Colonic mucosa (tissue), 4 donors: ENCODE measurements around the gene TCIRG1. TPM values are rescaled to one million over a fixed set of nuclear protein-coding genes. Genes with fewer than 3 reads are reported as not detected.

Experiments
- DNase-seq: peaks from one replicate; pipeline ENCODE4 v3.0.0-alpha.2; 2020
- H3K27ac ChIP-seq: fragments of 200-600 bp; one replicate; pipeline ENCODE4 v1.8.0; 2021
- H3K27me3 ChIP-seq: fragments of 200-600 bp; one replicate; pipeline ENCODE4 v1.8.0; 2021
- H3K36me3 ChIP-seq: fragments of 200-600 bp; one replicate; pipeline ENCODE4 v1.8.0; 2021
- H3K4me1 ChIP-seq: fragments of 200-600 bp; one replicate; pipeline ENCODE4 v1.8.0; 2021; ENCODE audit warnings: mild to moderate bottlenecking
- H3K4me3 ChIP-seq: fragments of 200-600 bp; one replicate; pipeline ENCODE4 v1.8.0; 2021
- H3K9ac ChIP-seq, 2 donors: one replicate each; pipeline ENCODE4 v1.7.0; 2013; ENCODE audit warnings: control low read depth in 2 of 2, low read depth in 2 of 2, low read length in 2 of 2
- H3K9me3 ChIP-seq: fragments of 200-600 bp; one replicate; pipeline ENCODE4 v1.8.0; 2021
- CTCF ChIP-seq: fragments of 200-600 bp; IDR thresholded peaks from one replicate; pipeline ENCODE4 v1.8.0; 2022; ENCODE audit warnings: antibody characterized with exemption, mild to moderate bottlenecking
- intact Hi-C: fragments of 100-400 bp; cut with DNase I; formaldehyde crosslinking; loops from one replicate; pipeline ENCODE4 v1.14.1; 2022
- total RNA-seq, 2 donors: library from RNA; stranded (reverse); fragmentation: NEBNext Ultra II Directional in 1 of 2; extraction: Animal tissue kit (Norgen Biotek cat#: 25700) in 1 of 2; gene quantifications; one replicate each; pipeline ENCODE4 v1.2.1, GENCODE V29; 2021
- donor health status: healthy.
- donor health status: DM: no; HTN: no; CAD: no.
- donor health status: DM: no; HTN: no; CAD: no.

TCIRG1 gene
- total RNA-seq, 2 donors from 2014 or later: 133 to 246 TPM

GRCh38 chr11:68006606-68007166 is 32.1 kb upstream of the TCIRG1 start:
- no peak overlapping the region for H3K27ac ChIP-seq
- no peak overlapping the region for H3K4me3 ChIP-seq
- H3K9me3 ChIP-seq: no peaks in the 10 kb centered on the region
- H3K4me1 ChIP-seq: peaks cover 6% of the 10 kb centered on the region
- H3K9ac ChIP-seq: no peak overlapping the region
- DNase-seq: no peak
- H3K36me3 ChIP-seq: no peaks in the 10 kb centered on the region
- TF ChIP-seq CTCF: no peak
- intact Hi-C loops: no loop called here
- no peaks in the 10 kb centered on the region for H3K27me3 ChIP-seq

GRCh38 chr11:68007498-68008380 is 31.1 kb upstream of the TCIRG1 start:
- Histone ChIP-seq H3K9me3 (no peaks in the 10 kb centered on the region), H3K36me3 (no peaks in the 10 kb centered on the region), H3K4me3 (no peak overlapping the region), H3K4me1 (peaks cover 6% of the 10 kb centered on the region), H3K27ac (no peak overlapping the region), H3K9ac (no peak overlapping the region), H3K27me3 (no peaks in the 10 kb centered on the region)
- DNase-seq: no peak
- intact Hi-C loops: no loop called here
- TF ChIP-seq CTCF: no peak

GRCh38 chr11:68008381-68009337 is 30.2 kb upstream of the TCIRG1 start:
- no peaks in the 10 kb centered on the region for H3K36me3 ChIP-seq
- H3K9me3 ChIP-seq: no peaks in the 10 kb centered on the region
- no peak overlapping the region for H3K27ac ChIP-seq
- H3K4me3 ChIP-seq: no peak overlapping the region
- H3K27me3 ChIP-seq: no peaks in the 10 kb centered on the region
- intact Hi-C loops: no loop called here
- peak; percentile 87 for DNase-seq
- H3K4me1 ChIP-seq: peaks cover 6% of the 10 kb centered on the region
- H3K9ac ChIP-seq: peak overlapping the region in 1 of 2 donors; percentile 58
- no peak for TF ChIP-seq CTCF

- Histone ChIP-seq H3K9me3 (no peaks in the 10 kb centered on the region), H3K9ac (peak overlapping the region; percentile 37 to 94), H3K27ac (peak overlapping the region; percentile 93), H3K4me1 (peaks cover 13% of the 10 kb centered on the region), H3K36me3 (no peaks in the 10 kb centered on the region), H3K27me3 (no peaks in the 10 kb centered on the region), H3K4me3 (peak overlapping the region; percentile 29)
- no peak for DNase-seq
- no peak for TF ChIP-seq CTCF
- intact Hi-C loops: no loop called here
Observed at GRCh38 chr11:68009391-68010089, 29.3 kb upstream of the TCIRG1 start.
